ENCODE measurements around the gene IQGAP2.

The IQGAP2 gene

DNA sequence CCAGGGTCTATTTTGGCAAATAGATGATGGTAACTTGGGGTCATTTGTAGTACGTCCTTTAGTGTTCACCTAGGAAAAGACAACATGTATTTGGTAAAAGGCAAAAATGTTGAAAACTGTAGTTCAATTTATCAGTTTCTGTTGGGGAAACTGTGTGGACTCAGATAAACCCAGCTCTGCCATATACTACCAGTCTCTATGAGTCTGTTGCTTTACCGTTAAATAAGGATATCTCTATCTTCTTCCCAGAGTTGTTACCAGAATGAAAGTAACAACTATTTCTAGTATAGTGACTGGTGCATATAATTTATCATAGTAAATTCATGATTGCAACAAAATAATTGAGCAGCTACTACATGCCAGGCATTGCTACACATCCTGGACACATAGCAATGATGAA lies 3.8 kb upstream of the IQGAP2 start:
- Histone ChIP-seq H3K4me3 (ENCODE audit: insufficient read depth, low read depth, low read length, poor library complexity, severe bottlenecking) (no peak overlapping the region), H3K27ac (ENCODE audit: insufficient read depth, low read length, poor library complexity, severe bottlenecking) (no peak overlapping the region), H3K9me3 (ENCODE audit: control insufficient read depth, low read length) (no peaks in the 10 kb centered on the region), H3K36me3 (ENCODE audit: control insufficient read depth, insufficient read depth, low read length) (no peaks in the 10 kb centered on the region), H3K4me1 (ENCODE audit: control insufficient read depth, insufficient read depth, low read length, poor library complexity, severe bottlenecking) (peaks cover 15% of the 10 kb centered on the region), H3K27me3 (replicated peaks; ENCODE audit: control insufficient read depth, insufficient read depth, low read length, poor library complexity, severe bottlenecking) (no peaks in the 10 kb centered on the region)
- DNase-seq = no peak

GRCh38 chr5:76400466-76400865 lies 2.6 kb upstream of the IQGAP2 start:
- peaks cover 21% of the 10 kb centered on the region for H3K4me1 ChIP-seq (ENCODE audit: control insufficient read depth, insufficient read depth, low read length, poor library complexity, severe bottlenecking)
- H3K36me3 ChIP-seq (ENCODE audit: control insufficient read depth, insufficient read depth, low read length) = no peaks in the 10 kb centered on the region
- no peaks in the 10 kb centered on the region for H3K27me3 ChIP-seq (replicated peaks; ENCODE audit: control insufficient read depth, insufficient read depth, low read length, poor library complexity, severe bottlenecking)
- H3K9me3 ChIP-seq (ENCODE audit: control insufficient read depth, low read length) = no peaks in the 10 kb centered on the region
- no peak overlapping the region for H3K27ac ChIP-seq (ENCODE audit: insufficient read depth, low read length, poor library complexity, severe bottlenecking)
- no peak overlapping the region for H3K4me3 ChIP-seq (ENCODE audit: insufficient read depth, low read depth, low read length, poor library complexity, severe bottlenecking)
- no peak for DNase-seq

GRCh38 chr5:76401801-76402250 lies 1.3 kb upstream of the IQGAP2 start:
- peak in 2 of 3 donors; percentile 13 to 17 for DNase-seq
- Histone ChIP-seq H3K4me1 (ENCODE audit: control insufficient read depth, insufficient read depth, low read length, poor library complexity, severe bottlenecking) (peaks cover 27% of the 10 kb centered on the region), H3K27me3 (replicated peaks; ENCODE audit: control insufficient read depth, insufficient read depth, low read length, poor library complexity, severe bottlenecking) (no peaks in the 10 kb centered on the region), H3K4me3 (ENCODE audit: insufficient read depth, low read depth, low read length, poor library complexity, severe bottlenecking) (peak overlapping the region; percentile 81), H3K9me3 (ENCODE audit: control insufficient read depth, low read length) (no peaks in the 10 kb centered on the region), H3K27ac (ENCODE audit: insufficient read depth, low read length, poor library complexity, severe bottlenecking) (peak overlapping the region; percentile 97), H3K36me3 (ENCODE audit: control insufficient read depth, insufficient read depth, low read length) (no peaks in the 10 kb centered on the region)

- peak overlapping the region; percentile 97 for H3K27ac ChIP-seq (ENCODE audit: insufficient read depth, low read length, poor library complexity, severe bottlenecking)
- H3K4me3 ChIP-seq (ENCODE audit: insufficient read depth, low read depth, low read length, poor library complexity, severe bottlenecking) = peak overlapping the region; percentile 81
- peaks cover 27% of the 10 kb centered on the region for H3K4me1 ChIP-seq (ENCODE audit: control insufficient read depth, insufficient read depth, low read length, poor library complexity, severe bottlenecking)
- DNase-seq = peak; percentile 77 to 82 (median 81)
- no peaks in the 10 kb centered on the region for H3K36me3 ChIP-seq (ENCODE audit: control insufficient read depth, insufficient read depth, low read length)
- no peaks in the 10 kb centered on the region for H3K27me3 ChIP-seq (replicated peaks; ENCODE audit: control insufficient read depth, insufficient read depth, low read length, poor library complexity, severe bottlenecking)
- H3K9me3 ChIP-seq (ENCODE audit: control insufficient read depth, low read length) = no peaks in the 10 kb centered on the region
Observed at GRCh38 chr5:76402251-76402885, 717 bp upstream of the IQGAP2 start.

DNA sequence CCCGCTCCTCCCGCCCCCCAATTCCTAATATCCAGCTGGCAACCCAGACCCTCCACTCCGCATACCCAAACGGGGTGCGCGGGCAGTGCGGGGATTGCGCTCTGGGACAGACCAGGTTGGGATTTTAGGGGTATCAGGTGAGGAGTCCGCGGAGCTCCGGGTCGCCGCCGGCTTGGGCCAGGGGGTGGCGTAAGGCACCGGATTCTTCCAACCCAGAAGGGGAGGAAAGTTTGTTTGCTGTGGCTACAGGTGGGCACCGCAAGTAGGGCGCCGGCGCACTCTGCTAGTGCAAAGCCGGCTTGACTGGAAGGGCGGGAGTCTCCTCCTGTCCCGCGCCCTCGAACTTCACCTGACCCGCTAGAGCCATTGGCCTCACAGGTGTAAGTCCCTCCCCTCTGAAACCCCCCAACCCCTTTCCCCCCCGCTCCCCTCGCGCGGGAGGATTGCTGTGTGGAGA lies 709 bp downstream of the IQGAP2 start:
- Histone ChIP-seq H3K4me3 (ENCODE audit: insufficient read depth, low read depth, low read length, poor library complexity, severe bottlenecking) (peak overlapping the region; percentile 81), H3K27me3 (replicated peaks; ENCODE audit: control insufficient read depth, insufficient read depth, low read length, poor library complexity, severe bottlenecking) (no peaks in the 10 kb centered on the region), H3K36me3 (ENCODE audit: control insufficient read depth, insufficient read depth, low read length) (no peaks in the 10 kb centered on the region), H3K27ac (ENCODE audit: insufficient read depth, low read length, poor library complexity, severe bottlenecking) (peak overlapping the region; percentile 97), H3K4me1 (ENCODE audit: control insufficient read depth, insufficient read depth, low read length, poor library complexity, severe bottlenecking) (peaks cover 27% of the 10 kb centered on the region), H3K9me3 (ENCODE audit: control insufficient read depth, low read length) (no peaks in the 10 kb centered on the region)
- peak; percentile 61 to 69 (median 69) for DNase-seq

DNA sequence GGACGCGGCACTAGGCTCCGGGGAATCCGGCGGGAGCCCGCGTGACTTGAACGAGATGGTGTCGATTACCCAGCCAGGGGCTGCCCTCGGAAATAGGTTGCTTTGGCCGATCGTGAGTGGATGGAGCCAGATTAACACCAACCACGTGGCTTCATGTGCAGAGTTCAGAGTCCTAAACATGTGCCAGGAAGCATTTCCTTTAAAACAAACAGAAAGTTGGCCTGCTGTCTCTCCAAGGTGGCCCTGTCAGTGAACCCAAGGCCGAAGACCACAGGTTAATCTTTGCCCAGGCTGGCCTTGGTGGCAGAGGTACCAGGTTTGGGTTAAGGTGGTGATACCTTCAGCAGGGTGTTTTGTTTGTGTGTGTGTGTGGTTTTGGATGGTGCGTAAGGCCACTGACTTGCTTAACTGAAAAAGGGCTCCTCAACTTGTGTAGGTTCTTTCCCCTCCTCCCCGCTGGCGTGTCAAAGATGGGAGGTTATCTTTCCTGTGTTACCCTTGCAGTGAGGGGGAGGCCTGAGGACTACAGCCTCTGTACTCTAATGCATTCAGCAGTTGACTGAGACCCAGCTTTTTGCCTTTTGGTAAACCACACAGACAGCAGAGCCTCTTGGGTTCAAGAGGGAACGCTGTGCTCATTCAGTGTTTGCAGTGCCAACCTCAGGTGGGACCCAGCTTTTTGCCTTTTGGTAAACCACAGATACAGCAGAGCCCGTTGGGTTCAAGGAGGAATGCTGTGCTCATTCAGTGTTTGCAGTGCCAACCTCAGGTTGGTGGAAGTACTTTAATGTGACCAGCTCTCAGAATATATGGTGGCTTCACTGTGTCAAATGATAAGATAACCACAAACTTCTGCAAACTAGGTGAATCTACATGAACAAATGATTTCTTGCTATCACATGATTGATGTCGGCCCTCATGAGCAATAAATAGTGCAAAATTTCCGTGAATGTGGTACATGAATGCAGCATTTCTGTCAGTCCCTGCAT lies 1.4 kb downstream of the IQGAP2 start:
- H3K4me1 ChIP-seq (ENCODE audit: control insufficient read depth, insufficient read depth, low read length, poor library complexity, severe bottlenecking) = peaks cover 27% of the 10 kb centered on the region
- H3K4me3 ChIP-seq (ENCODE audit: insufficient read depth, low read depth, low read length, poor library complexity, severe bottlenecking) = peak overlapping the region; percentile 81

GRCh38 chr5:76406014-76406413 lies 2.9 kb downstream of the IQGAP2 start:
- no peak overlapping the region for H3K27ac ChIP-seq (ENCODE audit: insufficient read depth, low read length, poor library complexity, severe bottlenecking)
- H3K9me3 ChIP-seq (ENCODE audit: control insufficient read depth, low read length) = no peaks in the 10 kb centered on the region
- no peak overlapping the region for H3K4me3 ChIP-seq (ENCODE audit: insufficient read depth, low read depth, low read length, poor library complexity, severe bottlenecking)
- H3K27me3 ChIP-seq (replicated peaks; ENCODE audit: control insufficient read depth, insufficient read depth, low read length, poor library complexity, severe bottlenecking) = no peaks in the 10 kb centered on the region
- DNase-seq = no peak
- no peaks in the 10 kb centered on the region for H3K36me3 ChIP-seq (ENCODE audit: control insufficient read depth, insufficient read depth, low read length)
- H3K4me1 ChIP-seq (ENCODE audit: control insufficient read depth, insufficient read depth, low read length, poor library complexity, severe bottlenecking) = peaks cover 30% of the 10 kb centered on the region

More for the DNA sequence above, 1.4 kb downstream of the IQGAP2 start:
- Histone ChIP-seq H3K9me3 (ENCODE audit: control insufficient read depth, low read length) (no peaks in the 10 kb centered on the region), H3K36me3 (ENCODE audit: control insufficient read depth, insufficient read depth, low read length) (no peaks in the 10 kb centered on the region), H3K27ac (ENCODE audit: insufficient read depth, low read length, poor library complexity, severe bottlenecking) (peak overlapping the region; percentile 97), H3K27me3 (replicated peaks; ENCODE audit: control insufficient read depth, insufficient read depth, low read length, poor library complexity, severe bottlenecking) (no peaks in the 10 kb centered on the region)
- peak; percentile 49 to 70 (median 57) for DNase-seq

- H3K9me3 ChIP-seq (ENCODE audit: control insufficient read depth, low read length) = no peaks in the 10 kb centered on the region
- no peak overlapping the region for H3K4me3 ChIP-seq (ENCODE audit: insufficient read depth, low read depth, low read length, poor library complexity, severe bottlenecking)
- no peak for DNase-seq
- H3K36me3 ChIP-seq (ENCODE audit: control insufficient read depth, insufficient read depth, low read length) = no peaks in the 10 kb centered on the region
- H3K27me3 ChIP-seq (replicated peaks; ENCODE audit: control insufficient read depth, insufficient read depth, low read length, poor library complexity, severe bottlenecking) = no peaks in the 10 kb centered on the region
- H3K4me1 ChIP-seq (ENCODE audit: control insufficient read depth, insufficient read depth, low read length, poor library complexity, severe bottlenecking) = peaks cover 25% of the 10 kb centered on the region
- H3K27ac ChIP-seq (ENCODE audit: insufficient read depth, low read length, poor library complexity, severe bottlenecking) = no peak overlapping the region
Observed at GRCh38 chr5:76406673-76407072, 3.6 kb downstream of the IQGAP2 start.

DNA sequence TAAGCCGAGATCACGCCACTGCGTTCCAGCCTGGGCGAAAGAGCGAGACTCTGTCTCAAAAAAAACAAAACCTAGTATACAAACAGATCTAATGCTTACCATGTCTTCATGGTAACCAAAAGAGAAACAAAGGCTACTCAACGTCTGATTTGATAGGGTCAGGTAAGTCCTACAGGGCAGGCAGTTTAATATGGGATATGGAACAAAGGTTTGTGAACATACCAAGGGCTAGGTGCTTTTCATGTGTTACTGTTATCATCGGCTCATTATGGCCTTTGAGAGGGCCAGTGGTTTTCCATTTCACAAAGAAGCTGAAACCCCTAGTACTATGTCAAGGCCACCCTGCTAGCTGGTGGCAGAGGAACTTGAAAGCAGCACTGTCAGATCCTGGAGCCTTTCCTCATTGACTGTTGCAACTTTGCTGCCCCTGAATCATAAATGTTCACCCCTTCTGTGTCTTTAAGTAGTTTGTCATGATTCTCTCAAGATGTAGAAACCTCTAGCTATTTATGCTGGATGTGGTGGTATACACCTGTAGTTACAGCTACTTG lies 5.1 kb downstream of the IQGAP2 start:
- DNase-seq = no peak
- Histone ChIP-seq H3K9me3 (ENCODE audit: control insufficient read depth, low read length) (no peaks in the 10 kb centered on the region), H3K4me3 (ENCODE audit: insufficient read depth, low read depth, low read length, poor library complexity, severe bottlenecking) (no peak overlapping the region), H3K27me3 (replicated peaks; ENCODE audit: control insufficient read depth, insufficient read depth, low read length, poor library complexity, severe bottlenecking) (no peaks in the 10 kb centered on the region), H3K36me3 (ENCODE audit: control insufficient read depth, insufficient read depth, low read length) (peaks cover 3% of the 10 kb centered on the region), H3K4me1 (ENCODE audit: control insufficient read depth, insufficient read depth, low read length, poor library complexity, severe bottlenecking) (peaks cover 20% of the 10 kb centered on the region), H3K27ac (ENCODE audit: insufficient read depth, low read length, poor library complexity, severe bottlenecking) (no peak overlapping the region)

Data from effector memory CD4-positive, alpha-beta T cell (primary cell).